ENCODE measurements around the gene SMIM8.

DNA sequence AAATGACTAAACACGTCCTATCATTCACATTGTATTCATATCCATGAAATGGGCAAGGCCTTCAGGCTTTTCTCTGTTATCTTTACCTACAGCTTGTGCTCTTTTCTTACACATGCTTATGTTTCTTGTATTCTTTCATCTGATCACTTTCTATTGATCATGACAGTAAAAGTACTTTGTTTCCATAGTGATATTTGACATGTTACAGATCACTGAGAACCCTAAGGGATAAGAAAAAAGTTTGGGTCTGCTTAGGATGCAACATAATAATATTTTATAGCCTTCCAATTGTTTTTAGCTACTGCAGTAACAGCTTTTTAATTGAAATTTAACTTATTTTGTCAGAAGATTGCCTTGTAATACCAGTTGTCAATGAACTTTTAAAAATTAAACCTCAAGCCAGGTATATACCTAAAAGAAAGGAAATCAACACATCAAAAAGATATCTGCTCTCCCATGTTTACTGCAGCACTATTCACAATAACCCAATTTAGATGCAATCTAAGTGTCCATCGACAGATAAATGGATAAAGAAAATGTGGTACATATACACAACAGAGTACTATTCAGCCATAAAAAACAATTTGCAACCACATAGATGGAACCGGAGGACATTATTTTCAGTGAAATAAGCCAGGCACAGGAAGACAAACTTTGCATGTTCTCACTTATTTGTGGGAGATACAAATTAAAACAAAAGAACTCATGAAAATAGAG, 3.0 kb upstream of the SMIM8 start:
- TF ChIP-seq, protein P1, sequence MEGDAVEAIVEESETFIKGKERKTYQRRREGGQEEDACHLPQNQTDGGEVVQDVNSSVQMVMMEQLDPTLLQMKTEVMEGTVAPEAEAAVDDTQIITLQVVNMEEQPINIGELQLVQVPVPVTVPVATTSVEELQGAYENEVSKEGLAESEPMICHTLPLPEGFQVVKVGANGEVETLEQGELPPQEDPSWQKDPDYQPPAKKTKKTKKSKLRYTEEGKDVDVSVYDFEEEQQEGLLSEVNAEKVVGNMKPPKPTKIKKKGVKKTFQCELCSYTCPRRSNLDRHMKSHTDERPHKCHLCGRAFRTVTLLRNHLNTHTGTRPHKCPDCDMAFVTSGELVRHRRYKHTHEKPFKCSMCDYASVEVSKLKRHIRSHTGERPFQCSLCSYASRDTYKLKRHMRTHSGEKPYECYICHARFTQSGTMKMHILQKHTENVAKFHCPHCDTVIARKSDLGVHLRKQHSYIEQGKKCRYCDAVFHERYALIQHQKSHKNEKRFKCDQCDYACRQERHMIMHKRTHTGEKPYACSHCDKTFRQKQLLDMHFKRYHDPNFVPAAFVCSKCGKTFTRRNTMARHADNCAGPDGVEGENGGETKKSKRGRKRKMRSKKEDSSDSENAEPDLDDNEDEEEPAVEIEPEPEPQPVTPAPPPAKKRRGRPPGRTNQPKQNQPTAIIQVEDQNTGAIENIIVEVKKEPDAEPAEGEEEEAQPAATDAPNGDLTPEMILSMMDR (IDR thresholded peaks at IDR 0.05; ENCODE audit: low read depth, low read length, missing input control) = no peak
- TF ChIP-seq RAD21 (IDR thresholded peaks at IDR 0.05) (no peak), MAX (IDR thresholded peaks at IDR 0.05) (no peak), FOXA1 (IDR thresholded peaks at IDR 0.05) (no peak), ZBTB33 (IDR thresholded peaks at IDR 0.05) (no peak), YY1 (IDR thresholded peaks at IDR 0.05) (no peak), TAF1 (conservative IDR thresholded peaks at IDR 0.05) (no peak), GABPA (IDR thresholded peaks at IDR 0.05 in 1 of 2, conservative IDR thresholded peaks at IDR 0.05 in 1 of 2) (no peak)
- TF ChIP-seq, protein P2, sequence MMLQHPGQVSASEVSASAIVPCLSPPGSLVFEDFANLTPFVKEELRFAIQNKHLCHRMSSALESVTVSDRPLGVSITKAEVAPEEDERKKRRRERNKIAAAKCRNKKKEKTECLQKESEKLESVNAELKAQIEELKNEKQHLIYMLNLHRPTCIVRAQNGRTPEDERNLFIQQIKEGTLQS (IDR thresholded peaks at IDR 0.05) = no peak

Data from liver (tissue), 3 donors.